ENCODE results near the gene DENND5B.

DNA sequence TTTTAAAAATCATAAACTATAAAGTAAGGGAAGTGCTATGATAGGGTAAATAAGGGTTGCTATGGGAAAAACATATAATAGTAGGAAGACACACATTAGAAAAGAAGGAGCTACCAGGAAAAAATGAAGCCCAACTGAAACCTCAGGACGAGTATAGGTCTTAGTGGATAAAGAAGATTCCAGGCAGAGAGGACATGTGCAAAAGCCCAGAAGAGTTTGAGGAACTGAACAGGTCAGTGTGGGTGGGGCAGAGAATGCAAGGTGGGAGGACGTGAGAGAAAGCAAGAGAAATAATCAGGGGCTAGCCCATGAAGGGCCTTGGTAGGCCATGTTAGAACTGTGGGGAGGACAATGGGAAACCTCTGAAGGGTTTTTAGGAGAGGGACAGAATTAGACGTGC is 109.5 kb downstream of the DENND5B start:
- TF ChIP-seq, protein P1, sequence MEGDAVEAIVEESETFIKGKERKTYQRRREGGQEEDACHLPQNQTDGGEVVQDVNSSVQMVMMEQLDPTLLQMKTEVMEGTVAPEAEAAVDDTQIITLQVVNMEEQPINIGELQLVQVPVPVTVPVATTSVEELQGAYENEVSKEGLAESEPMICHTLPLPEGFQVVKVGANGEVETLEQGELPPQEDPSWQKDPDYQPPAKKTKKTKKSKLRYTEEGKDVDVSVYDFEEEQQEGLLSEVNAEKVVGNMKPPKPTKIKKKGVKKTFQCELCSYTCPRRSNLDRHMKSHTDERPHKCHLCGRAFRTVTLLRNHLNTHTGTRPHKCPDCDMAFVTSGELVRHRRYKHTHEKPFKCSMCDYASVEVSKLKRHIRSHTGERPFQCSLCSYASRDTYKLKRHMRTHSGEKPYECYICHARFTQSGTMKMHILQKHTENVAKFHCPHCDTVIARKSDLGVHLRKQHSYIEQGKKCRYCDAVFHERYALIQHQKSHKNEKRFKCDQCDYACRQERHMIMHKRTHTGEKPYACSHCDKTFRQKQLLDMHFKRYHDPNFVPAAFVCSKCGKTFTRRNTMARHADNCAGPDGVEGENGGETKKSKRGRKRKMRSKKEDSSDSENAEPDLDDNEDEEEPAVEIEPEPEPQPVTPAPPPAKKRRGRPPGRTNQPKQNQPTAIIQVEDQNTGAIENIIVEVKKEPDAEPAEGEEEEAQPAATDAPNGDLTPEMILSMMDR (IDR thresholded peaks at IDR 0.05): no peak
- TF ChIP-seq POLR2A (IDR thresholded peaks at IDR 0.05): no peak

Measured in Peyer's patch (tissue), 4 donors.